Measurements from ENCODE around the gene ARHGAP5. TPM values are rescaled to one million over a fixed set of nuclear protein-coding genes. Genes with fewer than 3 reads are reported as not detected.

Gene ARHGAP5
- total RNA-seq, 1 donor from 2014 or later = 114 TPM

DNA sequence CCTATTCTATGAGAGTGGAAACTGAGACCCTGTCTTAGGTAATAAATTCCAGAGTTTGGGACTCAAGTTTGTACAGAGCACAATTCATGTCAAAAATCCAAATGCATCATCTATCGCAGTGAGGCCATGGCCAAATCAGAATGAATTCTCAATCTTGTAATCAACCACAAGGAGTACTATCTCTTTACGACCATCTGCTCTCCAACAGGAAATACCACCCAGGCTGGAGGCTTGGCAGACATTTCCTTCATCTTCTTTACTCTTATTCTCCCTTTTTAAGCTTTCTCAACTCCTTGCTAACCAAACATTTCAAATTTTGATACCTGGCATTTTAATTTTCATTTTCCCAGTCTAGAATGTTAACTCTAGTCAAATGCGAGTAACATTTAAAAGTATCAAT lies 92.1 kb downstream of the ARHGAP5 start:
- no peaks in the 10 kb centered on the region for H3K27me3 Mint-ChIP-seq (ENCODE audit: low read depth)
- H3K36me3 Mint-ChIP-seq (ENCODE audit: low read depth) = no peaks in the 10 kb centered on the region

DNA sequence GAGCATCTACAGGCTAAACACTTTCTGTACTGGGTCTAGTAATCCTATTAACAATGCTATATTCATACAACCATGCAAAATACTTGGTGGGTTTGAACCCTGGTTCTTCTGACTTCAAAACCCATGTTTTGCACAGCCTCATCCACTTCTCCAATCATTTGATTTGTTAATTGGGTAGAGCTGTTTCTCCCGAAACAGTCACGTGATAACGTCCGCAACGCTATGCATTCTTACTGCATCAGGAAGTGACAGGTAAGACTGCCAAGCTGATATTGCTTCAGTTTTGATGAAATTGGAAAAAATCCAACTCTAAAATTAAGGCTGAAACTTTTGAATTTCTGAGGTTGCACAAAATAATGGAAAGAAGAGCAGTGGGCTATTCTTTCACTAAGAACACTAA lies 94.4 kb downstream of the ARHGAP5 start:
- TF ChIP-seq, protein P1, sequence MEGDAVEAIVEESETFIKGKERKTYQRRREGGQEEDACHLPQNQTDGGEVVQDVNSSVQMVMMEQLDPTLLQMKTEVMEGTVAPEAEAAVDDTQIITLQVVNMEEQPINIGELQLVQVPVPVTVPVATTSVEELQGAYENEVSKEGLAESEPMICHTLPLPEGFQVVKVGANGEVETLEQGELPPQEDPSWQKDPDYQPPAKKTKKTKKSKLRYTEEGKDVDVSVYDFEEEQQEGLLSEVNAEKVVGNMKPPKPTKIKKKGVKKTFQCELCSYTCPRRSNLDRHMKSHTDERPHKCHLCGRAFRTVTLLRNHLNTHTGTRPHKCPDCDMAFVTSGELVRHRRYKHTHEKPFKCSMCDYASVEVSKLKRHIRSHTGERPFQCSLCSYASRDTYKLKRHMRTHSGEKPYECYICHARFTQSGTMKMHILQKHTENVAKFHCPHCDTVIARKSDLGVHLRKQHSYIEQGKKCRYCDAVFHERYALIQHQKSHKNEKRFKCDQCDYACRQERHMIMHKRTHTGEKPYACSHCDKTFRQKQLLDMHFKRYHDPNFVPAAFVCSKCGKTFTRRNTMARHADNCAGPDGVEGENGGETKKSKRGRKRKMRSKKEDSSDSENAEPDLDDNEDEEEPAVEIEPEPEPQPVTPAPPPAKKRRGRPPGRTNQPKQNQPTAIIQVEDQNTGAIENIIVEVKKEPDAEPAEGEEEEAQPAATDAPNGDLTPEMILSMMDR (conservative IDR thresholded peaks at IDR 0.05) = no peak
- DNase-seq (ENCODE audit: low read depth, low spot score) = no peak
- Mint-ChIP-seq H3K27ac (ENCODE audit: unreplicated experiment) (no peak overlapping the region), H3K4me3 (no peak overlapping the region), H3K36me3 (ENCODE audit: low read depth) (no peaks in the 10 kb centered on the region), H3K27me3 (ENCODE audit: low read depth) (no peaks in the 10 kb centered on the region), H3K9me3 (no peaks in the 10 kb centered on the region), H3K4me1 (no peaks in the 10 kb centered on the region)

More for the DNA sequence above, 92.1 kb downstream of the ARHGAP5 start:
- no peaks in the 10 kb centered on the region for H3K4me1 Mint-ChIP-seq
- DNase-seq (ENCODE audit: low read depth, low spot score) = no peak
- no peak overlapping the region for H3K4me3 Mint-ChIP-seq
- TF ChIP-seq, protein P1 (conservative IDR thresholded peaks at IDR 0.05) = no peak
- H3K9me3 Mint-ChIP-seq = peaks cover 6% of the 10 kb centered on the region
- no peak overlapping the region for H3K27ac Mint-ChIP-seq (ENCODE audit: unreplicated experiment)

DNA sequence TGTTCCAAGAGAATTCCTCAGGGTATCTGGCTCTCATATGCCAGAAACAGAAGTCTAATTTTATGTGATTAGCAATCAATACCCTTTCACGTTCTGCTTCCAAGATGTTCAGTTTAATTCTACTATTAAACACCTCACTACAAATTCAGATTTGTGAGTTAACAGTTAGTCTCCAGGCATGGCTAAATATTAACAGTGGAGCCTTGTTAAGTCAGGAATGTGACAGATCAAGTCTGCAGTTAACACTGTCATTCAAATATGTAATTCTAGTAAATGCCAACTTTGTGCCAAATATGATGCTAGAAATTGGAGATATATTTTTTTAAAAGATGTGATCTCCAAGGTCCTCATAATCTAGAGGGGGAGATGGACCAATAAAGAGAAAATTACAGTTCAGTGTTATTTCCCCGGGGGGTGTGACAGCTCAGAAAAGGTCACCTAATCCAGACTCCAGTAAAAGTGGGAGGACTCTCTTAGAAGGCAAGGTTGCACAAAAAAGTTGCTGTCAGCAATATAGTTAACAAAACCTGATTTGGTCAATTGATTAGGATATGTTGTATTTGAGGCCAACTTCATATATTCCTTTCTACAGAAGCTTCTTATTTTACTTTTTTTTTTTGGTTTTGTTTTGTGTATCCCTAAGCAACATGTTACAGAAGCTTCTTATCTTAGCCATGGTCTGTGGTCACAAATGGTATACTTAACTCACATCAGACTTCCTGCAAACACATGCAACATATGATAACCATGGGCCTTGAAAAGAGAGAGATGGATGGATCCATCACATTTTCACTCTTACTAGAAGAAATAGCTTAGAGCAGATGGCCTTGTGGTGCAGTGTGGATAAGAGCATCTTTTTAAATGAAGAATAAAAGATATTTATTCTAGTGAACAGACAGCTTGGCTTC lies 106.3 kb downstream of the ARHGAP5 start:
- H3K9me3 Mint-ChIP-seq = peaks cover 26% of the 10 kb centered on the region
- no peak overlapping the region for H3K4me3 Mint-ChIP-seq
- H3K27ac Mint-ChIP-seq (ENCODE audit: unreplicated experiment) = no peak overlapping the region
- no peaks in the 10 kb centered on the region for H3K27me3 Mint-ChIP-seq (ENCODE audit: low read depth)
- H3K4me1 Mint-ChIP-seq = no peaks in the 10 kb centered on the region
- DNase-seq (ENCODE audit: low read depth, low spot score) = no peak
- TF ChIP-seq, protein P1 (conservative IDR thresholded peaks at IDR 0.05) = no peak
- peaks cover 11% of the 10 kb centered on the region for H3K36me3 Mint-ChIP-seq (ENCODE audit: low read depth)

DNA sequence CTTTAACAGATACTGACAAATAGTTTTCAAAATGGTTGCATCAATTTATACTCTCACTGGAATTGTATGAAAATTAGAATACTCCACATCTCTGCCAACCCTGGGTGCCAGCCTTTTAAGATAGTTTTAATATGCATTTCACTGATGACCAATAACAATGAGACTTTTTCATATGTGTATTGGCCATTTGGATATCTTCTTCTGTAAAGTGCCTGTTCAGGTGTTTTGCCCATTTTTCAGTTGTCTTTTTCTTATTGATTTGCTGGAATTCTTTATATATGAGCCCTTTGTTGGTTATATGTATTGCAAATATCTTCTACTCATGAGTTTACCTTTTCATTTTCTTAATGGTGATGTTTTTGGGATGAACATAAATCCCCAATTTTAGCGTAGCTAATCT lies 108.0 kb downstream of the ARHGAP5 start:
- H3K27me3 Mint-ChIP-seq (ENCODE audit: low read depth) = no peaks in the 10 kb centered on the region
- DNase-seq (ENCODE audit: low read depth, low spot score) = no peak
- no peak overlapping the region for H3K4me3 Mint-ChIP-seq
- peaks cover 19% of the 10 kb centered on the region for H3K9me3 Mint-ChIP-seq
- peaks cover 8% of the 10 kb centered on the region for H3K36me3 Mint-ChIP-seq (ENCODE audit: low read depth)
- no peaks in the 10 kb centered on the region for H3K4me1 Mint-ChIP-seq
- no peak overlapping the region for H3K27ac Mint-ChIP-seq (ENCODE audit: unreplicated experiment)
- TF ChIP-seq, protein P1 (conservative IDR thresholded peaks at IDR 0.05) = no peak

DNA sequence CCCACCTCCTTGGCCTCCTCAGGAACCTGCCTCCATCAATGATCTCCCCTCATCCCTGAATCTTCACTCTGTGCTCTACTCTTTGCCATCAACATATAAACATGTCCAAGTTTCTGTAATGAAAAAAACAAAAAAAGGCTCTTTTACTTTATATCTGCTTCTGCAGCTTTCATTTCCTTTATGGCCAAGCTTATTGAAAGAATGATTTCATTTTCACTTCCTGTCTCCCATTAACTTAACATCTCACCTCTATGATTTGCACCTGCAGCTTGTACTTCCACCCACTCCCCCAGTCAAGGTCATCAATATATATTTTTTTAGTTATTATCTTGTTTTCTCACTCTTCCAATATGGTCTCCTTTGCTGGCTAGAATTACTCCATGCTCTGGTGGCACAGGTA lies 109.1 kb downstream of the ARHGAP5 start:
- TF ChIP-seq, protein P1 (conservative IDR thresholded peaks at IDR 0.05) = no peak
- Mint-ChIP-seq H3K36me3 (ENCODE audit: low read depth) (peaks cover 5% of the 10 kb centered on the region), H3K27ac (ENCODE audit: unreplicated experiment) (no peak overlapping the region), H3K4me1 (no peaks in the 10 kb centered on the region), H3K4me3 (no peak overlapping the region), H3K27me3 (ENCODE audit: low read depth) (no peaks in the 10 kb centered on the region), H3K9me3 (peaks cover 10% of the 10 kb centered on the region)
- no peak for DNase-seq (ENCODE audit: low read depth, low spot score)

Measured in neural crest cell (in vitro differentiated cells).